GM12864 (cell line): ENCODE data around the gene TANGO6.
A peak's percentile ranks its signal among the peaks of the same experiment; 100 is the strongest.
"Not testable (repeated sequence)": the region's sequence is repeated elsewhere in the genome, so short reads cannot be mapped to it uniquely, and the experiment has no call there.

Experiments
- DNase-seq: peaks from one replicate; pipeline ENCODE4 v3.0.0-alpha.2; 2011; ENCODE audit warnings: low read depth
- H3K4me3 ChIP-seq: 2 replicates; pipeline ENCODE4 v1.5.1; 2011; ENCODE audit warnings: mild to moderate bottlenecking, low read depth, low read length, control low read depth
- CTCF ChIP-seq: IDR thresholded peaks from 2 replicates; pipeline ENCODE4 v1.5.1; 2011; ENCODE audit warnings: low read depth, mild to moderate bottlenecking, moderate library complexity, low read length, control low read depth, inconsistent platforms; ENCODE audit errors: missing control alignments

TANGO6 gene

GRCh38 chr16:69123910-69124309 is 280.6 kb downstream of the TANGO6 start:
- H3K4me3 ChIP-seq: no peak overlapping the region
- DNase-seq: peak; percentile 41
- peak; percentile 52 for TF ChIP-seq CTCF

DNA sequence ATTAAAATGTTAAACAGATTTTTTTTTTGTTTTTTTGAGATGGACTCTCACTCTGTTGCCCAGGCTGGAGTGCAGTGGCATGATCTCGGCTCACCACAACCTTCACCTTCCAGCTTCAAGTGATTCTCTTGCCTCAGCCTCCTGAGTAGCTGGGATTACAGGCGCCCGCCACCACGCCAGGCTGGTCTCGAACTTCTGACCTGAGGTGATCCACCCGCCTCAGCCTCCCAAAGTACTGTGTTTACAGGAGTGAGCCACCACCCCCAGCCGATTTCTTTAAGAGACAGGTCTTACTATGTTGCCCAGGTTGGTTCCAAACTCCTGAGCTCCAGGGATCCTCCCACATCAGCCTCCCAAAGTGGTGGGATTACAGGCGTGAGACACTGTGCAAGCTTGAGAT is 281.1 kb downstream of the TANGO6 start:
- DNase-seq, H3K4me3 ChIP-seq: not testable (repeated sequence)

GRCh38 chr16:69124961-69125360 is 281.6 kb downstream of the TANGO6 start:
- not testable (repeated sequence) for H3K4me3 ChIP-seq, DNase-seq

GRCh38 chr16:69126221-69126620 is 282.9 kb downstream of the TANGO6 start:
- no peak overlapping the region for H3K4me3 ChIP-seq
- DNase-seq: no peak
- TF ChIP-seq CTCF: no peak

DNA sequence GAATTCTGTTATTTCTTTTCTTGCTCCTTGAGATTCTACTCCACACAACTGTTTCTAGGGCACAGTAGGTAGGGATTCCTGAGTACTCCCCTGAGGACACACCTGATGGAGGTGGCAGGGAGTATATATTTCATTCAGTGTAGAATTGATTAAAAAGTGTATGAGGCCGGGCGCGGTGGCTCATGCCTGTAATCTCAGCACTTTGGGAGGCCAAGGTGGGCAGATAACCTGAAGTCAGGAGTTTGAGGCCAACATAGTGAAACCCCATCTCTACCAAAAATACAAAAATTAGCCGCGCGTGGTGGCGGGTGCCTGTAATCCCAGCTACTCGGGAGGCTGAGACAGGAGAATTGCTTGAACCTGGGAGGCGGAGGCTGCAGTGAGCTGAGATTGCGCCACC is 283.5 kb downstream of the TANGO6 start:
- H3K4me3 ChIP-seq, DNase-seq: not testable (repeated sequence)

DNA sequence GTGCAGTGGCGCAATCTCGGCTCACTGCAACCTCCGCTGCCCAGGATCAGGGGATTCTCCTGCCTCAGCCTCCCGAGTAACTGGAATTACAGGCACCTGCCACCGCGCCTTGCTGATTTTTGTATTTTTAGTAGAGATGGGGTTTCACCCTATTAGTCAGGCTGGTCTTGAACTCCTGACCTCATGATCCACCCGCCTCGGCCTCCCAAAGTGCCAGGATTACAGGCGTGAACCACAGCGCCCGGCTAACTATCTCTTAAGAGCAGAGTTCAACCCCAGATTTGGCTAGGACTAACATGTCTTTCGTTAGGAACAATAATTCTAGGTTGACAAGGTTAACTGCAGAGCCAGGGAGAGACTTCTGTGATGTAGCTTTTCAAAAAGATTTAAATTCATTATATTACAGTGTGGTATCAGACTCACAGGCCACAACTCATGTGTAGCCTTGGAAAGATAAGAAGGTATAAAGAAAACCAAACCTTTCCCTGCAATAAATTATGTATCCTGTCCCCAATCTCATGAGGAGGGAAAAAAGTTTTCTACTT is 284.7 kb downstream of the TANGO6 start:
- TF ChIP-seq CTCF: no peak
- no peak overlapping the region for H3K4me3 ChIP-seq
- DNase-seq: no peak

GRCh38 chr16:69130461-69130860 is 287.1 kb downstream of the TANGO6 start:
- H3K4me3 ChIP-seq: no peak overlapping the region
- no peak for TF ChIP-seq CTCF
- DNase-seq: no peak

GRCh38 chr16:69131167-69131838 is 288.0 kb downstream of the TANGO6 start:
- H3K4me3 ChIP-seq: peak overlapping the region; percentile 98
- no peak for TF ChIP-seq CTCF

More at GRCh38 chr16:69131167-69131838, 288.0 kb downstream of the TANGO6 start:
- no peak for DNase-seq
